ENCODE measurements around the gene RALGPS1.

The RALGPS1 gene

DNA sequence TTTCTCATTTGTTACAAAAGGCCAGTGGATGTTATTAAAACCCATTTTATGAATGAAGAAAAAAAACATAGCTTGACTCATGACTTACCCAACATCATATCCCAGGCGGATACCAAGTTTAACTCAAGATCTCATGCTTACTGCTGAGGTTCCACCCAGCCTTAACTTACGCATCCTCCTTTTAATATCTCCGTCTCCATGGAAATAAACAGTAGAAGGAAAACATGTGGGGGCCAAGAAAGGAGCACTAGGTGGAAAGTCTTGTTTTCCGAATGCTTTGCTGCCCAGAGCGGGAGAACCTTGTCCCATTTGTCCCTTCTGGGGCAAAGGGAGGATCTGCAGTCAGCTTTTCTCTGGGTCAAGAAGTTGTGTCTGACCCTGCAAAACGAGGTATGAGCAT lies 163.8 kb downstream of the RALGPS1 start:
- ATAC-seq (ENCODE audit: low read depth) = no peak
- no peak overlapping the region for H3K27ac ChIP-seq (ENCODE audit: poor library complexity, severe bottlenecking)
- no peaks in the 10 kb centered on the region for H3K9me3 ChIP-seq (ENCODE audit: severe bottlenecking)

DNA sequence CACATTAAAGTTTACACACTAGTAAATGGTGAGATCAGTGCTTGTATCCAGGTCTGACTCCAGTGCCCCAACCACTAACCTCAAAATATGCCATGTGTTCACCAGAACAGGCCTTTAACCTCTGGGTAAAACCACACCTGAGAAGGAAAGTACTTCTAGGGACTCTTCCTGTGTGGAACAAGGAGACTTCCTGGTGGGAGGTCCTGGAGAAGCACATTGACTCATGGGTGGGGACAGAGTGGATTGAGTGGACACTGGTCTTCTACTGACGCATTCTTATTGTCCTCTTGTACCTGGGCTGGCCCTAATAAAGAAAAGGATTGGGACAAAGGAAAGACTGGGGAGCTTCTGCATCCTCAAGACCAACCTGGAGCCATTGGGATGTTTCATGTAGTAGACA lies 164.4 kb downstream of the RALGPS1 start:
- no peaks in the 10 kb centered on the region for H3K27me3 ChIP-seq (ENCODE audit: insufficient read depth, poor library complexity, severe bottlenecking)
- TF ChIP-seq, protein P1, sequence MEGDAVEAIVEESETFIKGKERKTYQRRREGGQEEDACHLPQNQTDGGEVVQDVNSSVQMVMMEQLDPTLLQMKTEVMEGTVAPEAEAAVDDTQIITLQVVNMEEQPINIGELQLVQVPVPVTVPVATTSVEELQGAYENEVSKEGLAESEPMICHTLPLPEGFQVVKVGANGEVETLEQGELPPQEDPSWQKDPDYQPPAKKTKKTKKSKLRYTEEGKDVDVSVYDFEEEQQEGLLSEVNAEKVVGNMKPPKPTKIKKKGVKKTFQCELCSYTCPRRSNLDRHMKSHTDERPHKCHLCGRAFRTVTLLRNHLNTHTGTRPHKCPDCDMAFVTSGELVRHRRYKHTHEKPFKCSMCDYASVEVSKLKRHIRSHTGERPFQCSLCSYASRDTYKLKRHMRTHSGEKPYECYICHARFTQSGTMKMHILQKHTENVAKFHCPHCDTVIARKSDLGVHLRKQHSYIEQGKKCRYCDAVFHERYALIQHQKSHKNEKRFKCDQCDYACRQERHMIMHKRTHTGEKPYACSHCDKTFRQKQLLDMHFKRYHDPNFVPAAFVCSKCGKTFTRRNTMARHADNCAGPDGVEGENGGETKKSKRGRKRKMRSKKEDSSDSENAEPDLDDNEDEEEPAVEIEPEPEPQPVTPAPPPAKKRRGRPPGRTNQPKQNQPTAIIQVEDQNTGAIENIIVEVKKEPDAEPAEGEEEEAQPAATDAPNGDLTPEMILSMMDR (IDR thresholded peaks at IDR 0.05; ENCODE audit: poor library complexity, severe bottlenecking) = no peak
- no peak for ATAC-seq (ENCODE audit: low read depth)
- no peak overlapping the region for H3K27ac ChIP-seq (ENCODE audit: poor library complexity, severe bottlenecking)
- H3K9me3 ChIP-seq (ENCODE audit: severe bottlenecking) = no peaks in the 10 kb centered on the region
- H3K4me1 ChIP-seq (ENCODE audit: insufficient read depth, poor library complexity, severe bottlenecking) = no peaks in the 10 kb centered on the region
- H3K36me3 ChIP-seq (ENCODE audit: low read depth) = no peaks in the 10 kb centered on the region
- H3K4me3 ChIP-seq (ENCODE audit: severe bottlenecking) = no peak overlapping the region
- DNase-seq (ENCODE audit: low spot score) = no peak

More for the DNA sequence above, 163.8 kb downstream of the RALGPS1 start:
- no peaks in the 10 kb centered on the region for H3K36me3 ChIP-seq (ENCODE audit: low read depth)
- H3K4me3 ChIP-seq (ENCODE audit: severe bottlenecking) = no peak overlapping the region
- no peaks in the 10 kb centered on the region for H3K4me1 ChIP-seq (ENCODE audit: insufficient read depth, poor library complexity, severe bottlenecking)
- TF ChIP-seq, protein P1 (IDR thresholded peaks at IDR 0.05; ENCODE audit: poor library complexity, severe bottlenecking) = no peak
- no peaks in the 10 kb centered on the region for H3K27me3 ChIP-seq (ENCODE audit: insufficient read depth, poor library complexity, severe bottlenecking)
- DNase-seq (ENCODE audit: low spot score) = no peak

DNA sequence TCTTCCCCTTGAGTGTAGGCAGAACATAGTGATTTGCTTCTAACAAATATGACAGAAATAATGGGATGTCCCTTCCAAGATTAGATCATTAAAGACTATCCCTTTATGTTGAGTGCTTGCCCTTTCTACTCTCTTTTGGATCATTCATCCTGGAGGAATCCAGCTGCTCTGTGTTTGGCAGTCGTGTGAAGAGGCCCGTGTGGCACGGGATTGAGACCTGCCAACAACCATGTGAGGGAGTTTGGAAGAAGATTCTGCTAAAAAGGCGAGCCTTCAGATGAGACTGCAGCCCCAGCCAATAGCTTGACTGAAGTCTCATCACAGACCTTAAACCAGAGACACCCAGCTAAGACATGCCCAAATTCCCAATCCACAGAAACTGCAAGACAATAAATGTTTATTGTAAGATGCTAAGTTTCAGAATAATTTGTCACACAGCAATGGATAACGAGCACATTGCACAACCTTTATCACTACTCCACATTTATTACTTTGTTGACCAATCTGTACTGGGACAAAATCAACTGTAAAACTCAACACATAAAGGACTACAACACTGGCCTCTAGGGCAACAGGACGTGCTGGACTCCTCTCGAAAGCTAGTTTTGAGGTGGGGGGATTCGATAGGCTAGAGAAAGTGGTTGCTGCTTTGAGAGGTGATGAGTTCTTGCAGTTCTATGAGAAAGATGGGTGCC lies 165.0 kb downstream of the RALGPS1 start:
- ATAC-seq (ENCODE audit: low read depth) (no peak), DNase-seq (ENCODE audit: low spot score) (no peak)
- H3K36me3 ChIP-seq (ENCODE audit: low read depth) = no peaks in the 10 kb centered on the region
- TF ChIP-seq, protein P1 (IDR thresholded peaks at IDR 0.05; ENCODE audit: poor library complexity, severe bottlenecking) = no peak
- no peak overlapping the region for H3K4me3 ChIP-seq (ENCODE audit: severe bottlenecking)
- H3K9me3 ChIP-seq (ENCODE audit: severe bottlenecking) = no peaks in the 10 kb centered on the region
- H3K27me3 ChIP-seq (ENCODE audit: insufficient read depth, poor library complexity, severe bottlenecking) = no peaks in the 10 kb centered on the region
- H3K27ac ChIP-seq (ENCODE audit: poor library complexity, severe bottlenecking) = no peak overlapping the region
- no peaks in the 10 kb centered on the region for H3K4me1 ChIP-seq (ENCODE audit: insufficient read depth, poor library complexity, severe bottlenecking)

DNA sequence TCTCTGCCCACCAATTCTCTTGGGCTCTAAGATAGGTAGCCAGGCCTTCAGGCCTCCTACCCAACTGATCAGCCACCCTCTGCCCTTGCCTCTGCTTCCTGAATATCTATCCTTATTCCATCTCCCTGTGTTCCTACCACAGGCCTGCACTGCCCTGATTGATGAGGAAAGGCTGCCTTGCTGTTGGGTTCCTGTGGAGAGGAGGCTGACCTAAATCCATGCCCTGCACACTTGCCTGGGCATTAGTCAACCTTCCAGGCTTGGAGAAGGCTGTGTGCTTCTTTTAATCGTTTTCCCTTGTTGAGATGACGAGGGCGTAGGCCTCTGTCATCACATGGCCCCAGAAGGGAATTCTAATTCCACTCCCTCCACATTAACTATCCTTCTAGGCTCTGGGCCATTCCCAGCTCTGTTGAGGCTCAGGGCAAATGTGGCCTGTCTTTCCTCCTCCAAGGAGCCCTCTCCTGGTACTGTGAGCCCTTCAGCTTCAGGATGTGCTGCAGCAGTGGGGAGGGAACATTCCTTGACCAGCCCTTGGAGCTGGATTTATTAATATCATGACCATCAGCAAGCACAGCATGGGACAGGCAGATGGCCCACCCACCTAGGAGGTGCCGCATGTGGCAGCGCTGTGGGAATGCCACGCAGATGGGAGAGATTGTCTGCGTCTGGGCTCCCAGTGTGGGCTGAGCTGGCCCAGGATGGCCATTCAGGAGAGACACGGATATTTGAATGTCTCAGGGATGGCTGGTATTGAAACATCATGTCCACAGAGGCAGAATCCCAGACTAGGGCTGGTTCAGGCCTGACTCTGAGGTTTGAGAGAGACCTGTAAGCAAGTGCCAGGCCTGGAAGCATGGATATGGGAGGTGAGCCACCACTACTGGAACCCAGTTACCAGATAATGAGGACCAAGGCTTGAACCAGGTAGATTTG lies 166.9 kb downstream of the RALGPS1 start:
- no peaks in the 10 kb centered on the region for H3K4me1 ChIP-seq (ENCODE audit: insufficient read depth, poor library complexity, severe bottlenecking)
- H3K4me3 ChIP-seq (ENCODE audit: severe bottlenecking) = no peak overlapping the region
- no peaks in the 10 kb centered on the region for H3K36me3 ChIP-seq (ENCODE audit: low read depth)
- no peaks in the 10 kb centered on the region for H3K27me3 ChIP-seq (ENCODE audit: insufficient read depth, poor library complexity, severe bottlenecking)
- H3K27ac ChIP-seq (ENCODE audit: poor library complexity, severe bottlenecking) = no peak overlapping the region
- TF ChIP-seq, protein P1 (IDR thresholded peaks at IDR 0.05; ENCODE audit: poor library complexity, severe bottlenecking) = no peak
- no peaks in the 10 kb centered on the region for H3K9me3 ChIP-seq (ENCODE audit: severe bottlenecking)
- DNase-seq (ENCODE audit: low spot score) = no peak
- ATAC-seq (ENCODE audit: low read depth) = no peak
